Fibroblast of skin of abdomen (primary cell): ENCODE data around the gene BAHD1.

Source experiments
- DNase-seq: peaks from one replicate; pipeline ENCODE4 v3.0.0-alpha.2; 2013

BAHD1 gene

GRCh38 chr15:40424483-40425115 lies 16.2 kb upstream of the BAHD1 start:
- DNase-seq = no peak

- DNase-seq = no peak
Observed at GRCh38 chr15:40425681-40426080, 15.1 kb upstream of the BAHD1 start.

- DNase-seq = no peak
Observed at GRCh38 chr15:40427188-40427587, 13.6 kb upstream of the BAHD1 start.

GRCh38 chr15:40428185-40428584 lies 12.6 kb upstream of the BAHD1 start:
- no peak for DNase-seq

GRCh38 chr15:40429068-40429710 lies 11.6 kb upstream of the BAHD1 start:
- no peak for DNase-seq

GRCh38 chr15:40430271-40430805 lies 10.4 kb upstream of the BAHD1 start:
- peak; percentile 31 for DNase-seq

GRCh38 chr15:40435023-40435709 lies 5.6 kb upstream of the BAHD1 start:
- DNase-seq = no peak

- DNase-seq = no peak
Observed at GRCh38 chr15:40435710-40436089, 5.1 kb upstream of the BAHD1 start.

- DNase-seq = no peak
Observed at GRCh38 chr15:40436116-40436891, 4.4 kb upstream of the BAHD1 start.

GRCh38 chr15:40436892-40437751 lies 3.6 kb upstream of the BAHD1 start:
- DNase-seq = no peak

GRCh38 chr15:40437752-40438687 lies 2.7 kb upstream of the BAHD1 start:
- DNase-seq = no peak

GRCh38 chr15:40438712-40439111 lies 2.0 kb upstream of the BAHD1 start:
- no peak for DNase-seq

- no peak for DNase-seq
Observed at GRCh38 chr15:40439461-40439959, 1.2 kb upstream of the BAHD1 start.

GRCh38 chr15:40439960-40440742 lies 602 bp upstream of the BAHD1 start:
- peak; percentile 26 for DNase-seq

GRCh38 chr15:40441565-40442531 lies 1.1 kb downstream of the BAHD1 start:
- DNase-seq = no peak

GRCh38 chr15:40443255-40443654 lies 2.5 kb downstream of the BAHD1 start:
- no peak for DNase-seq

- no peak for DNase-seq
Observed at GRCh38 chr15:40443846-40444245, 3.1 kb downstream of the BAHD1 start.

GRCh38 chr15:40444736-40445135 lies 4.0 kb downstream of the BAHD1 start:
- DNase-seq = no peak
